Measurements from ENCODE around the gene PLEKHA8. TPM values are rescaled to one million over a fixed set of nuclear protein-coding genes. Genes with fewer than 3 reads are reported as not detected.
A peak's percentile ranks its signal among the peaks of the same experiment; 100 is the strongest.

PLEKHA8 gene
- total RNA-seq, 1 donor from 2014 or later: 62.1 TPM

GRCh38 chr7:30147223-30147622 lies 119.0 kb downstream of the PLEKHA8 start:
- no peak for TF ChIP-seq CTCF (IDR thresholded peaks at IDR 0.05; ENCODE audit: unreplicated experiment)
- no peak for DNase-seq (ENCODE audit: low spot score, unreplicated experiment)
- Mint-ChIP-seq H3K9me3 (ENCODE audit: low read depth) (no peaks in the 10 kb centered on the region), H3K4me1 (ENCODE audit: low read depth) (peaks cover 17% of the 10 kb centered on the region), H3K36me3 (ENCODE audit: insufficient read depth) (peaks cover 9% of the 10 kb centered on the region), H3K27ac (no peak overlapping the region), H3K27me3 (no peaks in the 10 kb centered on the region), H3K4me3 (ENCODE audit: low read depth) (no peak overlapping the region)

GRCh38 chr7:30147785-30148184 lies 119.6 kb downstream of the PLEKHA8 start:
- Mint-ChIP-seq H3K4me1 (ENCODE audit: low read depth) (peaks cover 15% of the 10 kb centered on the region), H3K27me3 (no peaks in the 10 kb centered on the region), H3K27ac (no peak overlapping the region), H3K36me3 (ENCODE audit: insufficient read depth) (peaks cover 9% of the 10 kb centered on the region), H3K9me3 (ENCODE audit: low read depth) (no peaks in the 10 kb centered on the region), H3K4me3 (ENCODE audit: low read depth) (no peak overlapping the region)
- no peak for TF ChIP-seq CTCF (IDR thresholded peaks at IDR 0.05; ENCODE audit: unreplicated experiment)
- DNase-seq (ENCODE audit: low spot score, unreplicated experiment): no peak

GRCh38 chr7:30148426-30148825 lies 120.2 kb downstream of the PLEKHA8 start:
- H3K27me3 Mint-ChIP-seq: no peaks in the 10 kb centered on the region
- H3K4me3 Mint-ChIP-seq (ENCODE audit: low read depth): no peak overlapping the region
- peaks cover 10% of the 10 kb centered on the region for H3K36me3 Mint-ChIP-seq (ENCODE audit: insufficient read depth)
- no peaks in the 10 kb centered on the region for H3K9me3 Mint-ChIP-seq (ENCODE audit: low read depth)
- no peak for DNase-seq (ENCODE audit: low spot score, unreplicated experiment)
- no peak overlapping the region for H3K27ac Mint-ChIP-seq
- H3K4me1 Mint-ChIP-seq (ENCODE audit: low read depth): peaks cover 10% of the 10 kb centered on the region
- TF ChIP-seq CTCF (IDR thresholded peaks at IDR 0.05; ENCODE audit: unreplicated experiment): no peak

- Mint-ChIP-seq H3K9me3 (ENCODE audit: low read depth) (no peaks in the 10 kb centered on the region), H3K27ac (peak overlapping the region; percentile 51), H3K4me3 (ENCODE audit: low read depth) (no peak overlapping the region), H3K36me3 (ENCODE audit: insufficient read depth) (peaks cover 10% of the 10 kb centered on the region), H3K4me1 (ENCODE audit: low read depth) (peaks cover 9% of the 10 kb centered on the region), H3K27me3 (no peaks in the 10 kb centered on the region)
- DNase-seq (ENCODE audit: low spot score, unreplicated experiment): no peak
- TF ChIP-seq CTCF (IDR thresholded peaks at IDR 0.05; ENCODE audit: unreplicated experiment): no peak
Measured at GRCh38 chr7:30148951-30149459, 120.8 kb downstream of the PLEKHA8 start.

- Mint-ChIP-seq H3K27me3 (no peaks in the 10 kb centered on the region), H3K4me1 (ENCODE audit: low read depth) (peaks cover 9% of the 10 kb centered on the region), H3K9me3 (ENCODE audit: low read depth) (no peaks in the 10 kb centered on the region), H3K36me3 (ENCODE audit: insufficient read depth) (peaks cover 11% of the 10 kb centered on the region), H3K27ac (peak overlapping the region; percentile 81), H3K4me3 (ENCODE audit: low read depth) (no peak overlapping the region)
- TF ChIP-seq CTCF (IDR thresholded peaks at IDR 0.05; ENCODE audit: unreplicated experiment): no peak
- DNase-seq (ENCODE audit: low spot score, unreplicated experiment): no peak
Measured at GRCh38 chr7:30149640-30150272, 121.5 kb downstream of the PLEKHA8 start.
